SK-N-MC (cell line): ENCODE results near the gene CEACAM20.

Experiments used
- EZH2 ChIP-seq: fragments of 200-600 bp; sonication (generic); IDR thresholded peaks from one replicate; pipeline ENCODE4 v1.6.1; 2017; ENCODE audit warnings: antibody characterized with exemption
- FOXP2 ChIP-seq: optimal IDR thresholded peaks from 2 replicates; pipeline ENCODE3; 2011; ENCODE audit warnings: mild to moderate bottlenecking, moderate library complexity; ENCODE audit not compliant: insufficient read depth; ENCODE audit errors: extremely low read length, control extremely low read depth
- POLR2AphosphoS5 ChIP-seq: IDR thresholded peaks from 2 replicates; pipeline ENCODE4 v1.6.1; 2012; ENCODE audit warnings: mild to moderate bottlenecking, low read depth, low read length, borderline replicate concordance

- TF ChIP-seq EZH2, result no peak
- TF ChIP-seq POLR2AphosphoS5, result no peak
- TF ChIP-seq FOXP2, result no peak
These were observed 43.1 kb upstream of the CEACAM20 start for GRCh38 chr19:44572581-44572900.
